GF-D8 (cell line): ENCODE data around the gene XIRP2.

Experiments
- DNase-seq: peaks from one replicate; lab custom pipeline; 2025; lab: John Stamatoyannopoulos, UW

The XIRP2 gene

GRCh38 chr2:167134381-167135072 lies 246.2 kb downstream of the XIRP2 start:
- no peak for DNase-seq

DNA sequence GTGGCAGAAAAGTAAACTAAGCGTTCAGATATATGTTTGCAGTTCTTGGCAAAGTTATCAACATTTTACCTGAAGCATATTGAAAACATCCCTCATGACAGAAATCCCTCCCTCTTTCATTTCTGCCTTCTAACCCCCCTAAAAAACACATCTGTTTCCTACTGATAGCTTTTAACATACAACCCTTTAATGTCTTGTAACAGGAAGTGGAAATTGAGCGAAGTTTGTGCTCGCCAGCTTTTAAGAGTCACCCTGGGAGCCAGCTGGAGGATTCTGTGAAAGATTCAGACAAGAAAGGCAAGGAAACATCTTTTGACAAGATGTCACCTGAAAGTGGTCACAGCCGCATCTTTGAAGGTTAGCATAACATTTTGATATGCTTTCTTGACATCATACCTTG lies 247.4 kb downstream of the XIRP2 start:
- DNase-seq, result no peak

GRCh38 chr2:167136879-167137596 lies 248.8 kb downstream of the XIRP2 start:
- no peak for DNase-seq

GRCh38 chr2:167140330-167140729 lies 252.1 kb downstream of the XIRP2 start:
- no peak for DNase-seq

GRCh38 chr2:167140767-167141166 lies 252.5 kb downstream of the XIRP2 start:
- no peak for DNase-seq

GRCh38 chr2:167142554-167142953 lies 254.3 kb downstream of the XIRP2 start:
- DNase-seq, result no peak

- DNase-seq, result no peak
These were observed 256.1 kb downstream of the XIRP2 start for GRCh38 chr2:167144179-167144898.

DNA sequence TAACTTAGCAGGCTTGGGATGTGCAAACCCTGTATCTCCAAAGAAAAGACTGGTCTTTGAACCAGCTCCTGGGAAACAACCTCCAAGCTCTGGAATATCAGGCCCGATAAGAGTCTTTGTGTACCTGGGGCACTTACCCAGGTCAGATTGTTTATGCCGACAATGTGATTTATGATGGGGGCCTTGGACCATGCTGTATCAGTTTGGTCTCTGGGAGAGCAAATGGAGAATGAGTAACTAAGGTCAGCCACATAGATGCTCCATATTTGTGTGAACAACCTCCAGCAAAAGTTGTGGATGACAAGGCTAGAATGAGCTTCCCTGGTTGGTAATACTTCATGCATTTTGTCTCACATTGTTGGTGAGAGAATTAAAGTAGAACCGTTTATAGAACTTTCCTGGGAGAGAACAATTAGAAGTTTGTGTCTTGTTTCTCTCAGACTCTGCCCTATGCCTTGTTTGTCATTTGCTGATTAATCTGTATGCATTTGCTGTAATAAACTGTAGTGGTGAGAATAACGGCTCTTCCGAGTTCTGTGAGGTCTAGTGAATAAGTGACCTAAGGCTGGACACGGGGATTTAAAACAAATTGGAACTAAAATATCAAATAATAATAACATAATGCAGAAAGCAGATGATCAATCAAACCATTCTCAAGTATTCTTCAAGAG lies 259.1 kb downstream of the XIRP2 start:
- DNase-seq, result no peak

GRCh38 chr2:167151894-167152293 lies 263.6 kb downstream of the XIRP2 start:
- DNase-seq, result no peak

- DNase-seq, result no peak
These were observed 269.2 kb downstream of the XIRP2 start for GRCh38 chr2:167157523-167157922.

- DNase-seq, result no peak
These were observed 288.9 kb downstream of the XIRP2 start for GRCh38 chr2:167177196-167177595.

DNA sequence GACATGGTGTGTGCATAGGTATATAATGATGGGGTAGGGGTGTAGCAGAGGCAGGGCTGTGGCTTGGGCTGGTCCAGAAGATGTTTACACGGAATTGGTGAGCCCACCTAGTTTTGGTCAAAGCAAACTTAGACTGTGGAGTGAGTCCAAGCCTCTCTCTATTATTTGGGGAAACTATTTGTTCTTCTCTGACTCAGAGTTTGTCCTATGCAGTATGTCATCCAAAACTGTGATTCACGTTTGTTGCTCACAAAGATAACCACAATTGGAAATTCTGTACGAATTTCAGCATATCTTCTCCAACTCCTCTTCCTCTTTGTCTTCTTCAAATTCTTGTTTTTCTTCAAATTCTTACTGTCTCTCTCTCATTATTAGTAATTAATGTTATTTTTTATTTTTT lies 292.9 kb downstream of the XIRP2 start:
- no peak for DNase-seq

DNA sequence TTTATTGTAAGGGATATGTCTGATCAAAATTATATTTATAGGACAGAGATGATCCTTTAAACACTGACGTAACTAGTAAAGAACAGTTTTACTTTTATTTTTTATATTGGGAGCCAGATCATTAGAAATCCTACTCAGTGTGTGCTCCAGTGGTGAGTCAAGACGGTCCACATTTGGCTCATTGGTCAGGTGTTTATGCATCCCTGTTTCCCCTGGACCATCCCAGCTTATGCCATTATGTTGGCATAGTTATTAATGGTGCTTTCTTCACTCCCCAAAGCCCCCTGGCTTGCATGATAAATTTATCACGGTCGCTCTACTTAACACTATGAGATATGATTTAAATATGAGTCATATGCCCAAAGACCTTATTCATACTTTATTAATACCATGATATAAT lies 293.4 kb downstream of the XIRP2 start:
- no peak for DNase-seq

- DNase-seq, result no peak
These were observed 294.1 kb downstream of the XIRP2 start for GRCh38 chr2:167182403-167182802.

- DNase-seq, result no peak
These were observed 295.7 kb downstream of the XIRP2 start for GRCh38 chr2:167183931-167184330.

DNA sequence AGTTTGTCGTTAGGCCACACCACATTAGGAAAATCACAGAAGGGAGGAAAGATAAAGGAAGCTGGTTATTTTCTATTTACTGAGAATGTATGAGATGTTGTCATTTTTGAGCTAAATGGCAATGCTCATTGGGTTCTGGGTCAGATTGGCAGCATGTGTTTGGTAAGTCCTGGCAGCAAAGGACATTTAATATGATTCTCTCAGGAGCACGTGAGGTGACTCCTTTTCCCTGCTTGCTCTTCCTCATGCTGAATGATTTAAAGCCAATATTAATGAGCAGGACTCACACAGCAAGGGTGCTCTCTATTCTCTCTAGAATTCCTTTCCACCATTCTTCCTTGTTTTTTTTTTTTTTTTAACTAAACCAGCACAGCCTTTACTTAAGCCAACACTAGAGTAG lies 298.2 kb downstream of the XIRP2 start:
- no peak for DNase-seq

- DNase-seq, result no peak
These were observed 298.9 kb downstream of the XIRP2 start for GRCh38 chr2:167187049-167187727.

DNA sequence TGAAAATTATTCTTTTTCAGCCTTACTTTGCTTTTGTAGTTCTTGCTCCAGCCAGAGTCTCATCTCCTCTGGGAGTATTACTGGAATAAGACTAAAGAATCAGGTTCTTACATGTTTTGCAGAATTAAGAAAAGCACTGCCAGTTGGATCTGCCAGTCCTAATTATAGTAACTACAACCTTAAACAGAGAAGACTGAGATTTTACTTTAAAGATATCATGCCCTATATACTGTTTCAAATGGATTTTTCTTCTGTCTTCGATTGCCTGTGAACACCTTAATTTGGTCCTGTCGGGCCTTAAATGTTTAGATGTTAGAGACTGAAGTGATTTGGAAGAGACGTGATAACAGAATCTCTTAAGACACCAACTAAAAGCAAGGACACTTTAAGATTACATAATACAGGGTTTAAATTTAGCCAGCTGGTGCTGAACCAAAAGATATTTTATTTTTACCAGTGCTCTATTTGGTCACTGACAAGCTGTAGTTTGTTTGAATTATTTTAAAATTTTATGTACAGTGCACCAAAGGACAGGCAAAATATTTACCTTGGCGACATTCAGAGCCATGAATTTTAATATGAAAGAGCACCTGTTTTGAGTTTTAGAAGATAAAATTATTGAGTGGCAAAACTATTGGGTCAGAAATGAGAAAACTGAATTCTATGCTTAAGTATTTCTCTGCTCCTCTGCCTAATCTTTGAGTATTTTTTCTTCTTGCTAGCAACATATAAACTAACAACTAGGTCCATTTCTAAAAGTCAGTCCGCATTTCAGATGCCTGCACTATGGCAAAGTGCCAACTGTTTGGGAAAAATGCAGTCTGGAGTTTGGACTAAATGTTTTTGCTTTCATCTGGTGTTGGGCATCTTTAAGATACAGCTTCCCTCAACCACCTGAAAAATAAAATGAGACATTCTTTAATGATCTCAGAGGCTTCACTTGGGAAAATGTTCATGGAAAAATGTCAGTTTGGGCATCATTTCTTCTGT lies 300.0 kb downstream of the XIRP2 start:
- DNase-seq, result no peak

- DNase-seq, result no peak
These were observed 301.8 kb downstream of the XIRP2 start for GRCh38 chr2:167190053-167190452.

GRCh38 chr2:167191588-167191987 lies 303.3 kb downstream of the XIRP2 start:
- no peak for DNase-seq

DNA sequence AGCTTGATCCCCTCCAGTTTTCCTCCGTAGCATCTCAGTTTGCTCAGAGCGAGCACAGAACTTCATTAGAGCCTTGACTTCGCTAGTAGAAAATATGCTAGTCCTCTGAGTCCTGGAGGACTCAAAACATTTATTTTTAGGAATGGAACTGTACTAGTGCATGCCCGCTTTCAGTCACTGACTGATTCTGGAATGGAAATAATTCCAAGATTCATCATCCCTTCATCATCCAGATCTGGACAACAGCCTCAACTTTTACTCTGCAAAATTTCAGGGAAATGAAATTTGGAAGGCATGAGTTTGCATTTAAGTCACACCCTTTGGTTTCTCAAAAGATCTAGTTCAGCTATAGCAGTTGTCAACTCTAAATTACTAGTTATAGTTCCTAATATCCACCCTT lies 304.6 kb downstream of the XIRP2 start:
- DNase-seq, result no peak
